ENCODE results near the gene GSS.

DNA sequence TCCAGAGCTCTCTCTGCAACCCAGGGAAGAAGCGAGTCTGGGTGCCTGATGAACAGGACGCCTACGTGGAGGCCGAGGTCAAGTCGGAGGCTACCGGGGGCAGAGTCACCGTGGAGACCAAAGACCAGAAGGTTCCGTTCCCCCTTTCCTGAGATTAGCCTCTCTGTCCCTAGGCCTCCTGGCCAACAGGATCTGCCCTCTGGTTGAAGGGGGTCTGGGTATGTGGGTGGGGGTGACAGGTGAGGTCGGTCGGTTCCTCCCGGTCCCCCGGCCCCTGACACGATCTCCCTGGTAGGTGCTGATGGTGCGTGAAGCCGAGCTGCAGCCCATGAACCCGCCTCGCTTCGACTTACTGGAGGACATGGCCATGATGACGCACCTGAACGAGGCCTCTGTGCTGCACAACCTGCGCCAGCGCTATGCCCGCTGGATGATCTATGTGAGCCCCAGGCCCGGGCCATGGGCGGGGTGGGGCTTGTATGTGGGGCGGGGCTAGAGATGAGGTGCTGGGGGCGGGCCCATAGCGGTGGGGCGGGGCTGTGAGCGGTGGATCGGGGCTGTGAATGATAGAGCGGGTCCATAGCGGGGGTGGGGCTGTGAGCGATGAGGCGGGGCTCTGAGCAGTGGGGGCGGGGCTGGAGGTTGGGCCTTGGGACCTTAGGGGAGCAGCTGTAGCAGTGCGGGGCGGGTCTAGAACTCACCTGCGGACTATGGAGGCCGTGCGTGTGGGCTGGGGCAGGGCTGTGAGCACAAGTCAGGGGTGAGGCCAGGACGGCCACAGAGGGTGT, 24.0 kb upstream of the GSS start:
- TF ChIP-seq EZH2 (IDR thresholded peaks at IDR 0.05; ENCODE audit: insufficient read depth, poor library complexity, severe bottlenecking) (no peak), EZH2phosphoT487 (IDR thresholded peaks at IDR 0.05; ENCODE audit: insufficient read depth, low read depth) (no peak)
